HAP-1 (cell line): ENCODE data around the gene HOXB3.
A peak's percentile ranks its signal among the peaks of the same experiment; 100 is the strongest.

ENCODE experiments used
- DNase-seq, 2 experiments: peaks; one replicate each; pipeline ENCODE4 v3.0.0-alpha.2; 2016 to 2020; ENCODE audit warnings: low spot score in 2 of 2
- H3K27me3 ChIP-seq: fragments of 250-450 bp; sonication (Bioruptor Pico); 2 replicates; pipeline ENCODE4 v1.5.1; 2020; ENCODE audit warnings: low read depth, mild to moderate bottlenecking, moderate library complexity
- H3K36me3 ChIP-seq: fragments of 250-450 bp; sonication (Bioruptor Pico); replicated peaks from 2 replicates; pipeline ENCODE4 v1.5.1; 2020; ENCODE audit warnings: mild to moderate bottlenecking
- H3K4me1 ChIP-seq: fragments of 250-450 bp; sonication (Bioruptor Pico); 2 replicates; pipeline ENCODE4 v1.5.1; 2020; ENCODE audit warnings: mild to moderate bottlenecking
- H3K4me3 ChIP-seq: fragments of 250-450 bp; sonication (Bioruptor Pico); 2 replicates; pipeline ENCODE4 v1.5.1; 2020; ENCODE audit warnings: mild to moderate bottlenecking, moderate library complexity
- H3K9me3 ChIP-seq: fragments of 250-450 bp; sonication (Bioruptor Pico); 2 replicates; pipeline ENCODE4 v1.5.1; 2020; ENCODE audit warnings: mild to moderate bottlenecking, moderate library complexity
- in situ Hi-C: fragments of 300-500 bp; cut with MboI; formaldehyde crosslinking; loops from 3 replicates; pipeline ENCODE4 v1.14.3; 2020; ENCODE audit warnings: low sequenced_read_pairs, inconsistent platforms, mixed read lengths

The HOXB3 gene

DNA sequence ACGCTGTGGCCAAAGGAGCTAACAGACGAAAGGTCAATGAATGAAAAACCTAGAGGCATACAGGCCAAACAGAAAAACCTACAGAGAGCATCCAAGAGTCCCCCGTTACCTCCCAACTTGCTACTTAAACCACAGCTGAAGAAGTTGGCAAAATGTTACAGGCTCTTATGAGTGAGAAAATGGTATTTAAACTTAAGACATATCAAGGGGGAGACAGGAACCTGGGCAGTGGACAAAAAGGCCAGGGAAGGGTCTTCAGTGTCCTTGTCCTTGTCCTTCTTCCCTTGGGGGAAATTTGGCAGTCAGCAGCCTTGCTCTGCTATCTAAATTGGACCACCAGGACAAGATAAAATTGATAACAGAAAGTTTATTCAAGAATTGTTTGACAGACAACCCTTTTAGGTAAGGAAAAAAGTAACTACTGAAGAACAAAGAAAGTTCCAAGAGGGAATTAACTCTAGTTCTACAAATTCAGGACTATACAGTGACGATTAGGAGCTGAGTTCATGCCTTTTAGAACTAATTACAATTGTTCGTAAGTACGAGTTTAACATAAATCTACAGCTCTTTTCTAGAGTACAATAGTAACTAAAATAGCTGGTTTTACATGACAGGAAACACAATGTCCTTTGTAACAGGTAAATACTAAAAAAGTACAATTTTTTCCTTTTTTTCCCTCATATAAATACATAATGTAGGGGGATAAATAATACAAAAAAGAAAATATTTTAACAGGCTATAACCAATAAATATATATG is 41.3 kb downstream of the HOXB3 start:
- in situ Hi-C loops = no loop called here
- Histone ChIP-seq H3K27me3 (no peaks in the 10 kb centered on the region), H3K9me3 (no peaks in the 10 kb centered on the region), H3K4me3 (no peak overlapping the region), H3K4me1 (peaks cover 49% of the 10 kb centered on the region), H3K36me3 (peaks cover 8% of the 10 kb centered on the region)
- DNase-seq = peak in 1 of 2 experiments; percentile 93

DNA sequence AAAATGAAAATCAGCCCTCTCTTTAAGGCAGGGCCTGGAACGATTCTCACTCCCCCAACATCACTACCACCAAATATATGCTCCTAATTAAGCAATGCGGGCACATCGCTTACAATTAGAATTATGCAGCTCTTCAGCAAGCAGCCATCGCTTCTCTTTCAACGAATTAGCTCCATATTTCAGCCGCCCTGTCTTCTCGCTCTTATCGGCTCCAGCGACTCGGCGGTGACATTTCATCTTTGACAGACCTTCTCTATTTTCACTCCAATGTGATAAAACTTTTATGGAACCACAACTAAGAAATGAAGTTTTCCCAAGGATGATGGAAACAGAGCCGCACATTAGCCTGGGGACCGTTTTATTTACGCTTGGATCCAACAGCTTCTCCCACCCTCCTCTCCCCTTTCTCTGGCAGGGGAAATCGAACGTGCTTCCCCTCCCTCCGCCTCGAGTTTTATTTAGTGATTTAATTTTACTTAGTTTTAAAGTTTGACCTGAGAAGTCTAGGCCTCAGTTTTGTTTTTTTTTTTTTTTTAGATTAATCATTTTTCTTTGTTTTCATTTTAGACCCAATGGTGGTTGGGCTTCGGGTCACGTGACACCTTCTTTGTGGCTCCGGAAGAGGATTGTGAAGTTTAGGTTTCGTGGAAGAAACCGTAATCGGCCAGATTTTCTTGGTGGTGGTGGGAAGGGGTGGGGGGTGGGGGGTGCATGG is 42.1 kb downstream of the HOXB3 start:
- H3K4me3 ChIP-seq = no peak overlapping the region
- peaks cover 49% of the 10 kb centered on the region for H3K4me1 ChIP-seq
- H3K9me3 ChIP-seq = no peaks in the 10 kb centered on the region
- no peaks in the 10 kb centered on the region for H3K27me3 ChIP-seq
- peak; percentile 46 to 69 for DNase-seq
- peaks cover 12% of the 10 kb centered on the region for H3K36me3 ChIP-seq
- in situ Hi-C loops = no loop called here

DNA sequence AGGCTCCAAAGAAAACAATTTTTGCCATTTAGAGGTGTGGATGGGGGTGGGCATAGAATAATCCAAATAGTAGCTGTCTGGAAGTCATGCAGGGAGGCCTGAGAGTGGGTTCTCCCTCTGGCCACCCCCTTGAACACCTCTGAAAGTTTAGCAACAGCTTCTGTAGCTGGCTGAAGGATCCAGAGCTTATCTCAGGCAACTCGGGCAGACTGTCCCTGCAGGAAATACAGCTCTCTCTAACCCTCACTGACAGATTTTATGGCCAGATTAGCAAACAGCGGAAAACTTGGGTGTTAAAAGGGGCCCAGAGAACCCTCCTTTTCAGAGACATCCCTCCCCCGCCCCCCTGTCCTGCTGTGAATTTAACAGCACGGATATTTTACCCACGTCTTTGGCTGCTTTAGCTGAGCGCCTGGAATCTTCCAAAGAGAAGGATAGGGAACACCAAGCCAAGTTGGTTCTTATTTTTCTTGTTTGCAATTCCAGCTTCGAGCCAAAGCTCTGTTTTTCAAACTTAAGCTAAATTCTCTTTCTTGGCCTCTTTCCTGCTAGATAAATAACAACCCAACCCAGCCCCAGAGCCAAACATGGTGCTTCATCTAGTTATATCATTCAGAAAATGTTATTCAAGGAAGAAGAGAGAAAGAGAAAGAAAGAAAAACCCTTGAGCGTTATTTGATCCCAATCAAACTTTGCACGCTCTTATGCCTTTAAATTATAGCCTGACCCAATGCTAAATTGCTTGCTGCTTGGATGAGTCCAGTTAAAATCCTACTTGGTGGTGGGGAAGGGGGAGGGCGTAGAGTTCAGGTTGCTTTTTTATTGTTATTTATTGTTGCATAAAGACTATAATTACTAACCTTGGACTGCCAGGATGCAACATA is 42.9 kb downstream of the HOXB3 start:
- peak; percentile 34 to 56 for DNase-seq
- in situ Hi-C loops = no loop called here
- peak overlapping the region; percentile 14 for H3K4me3 ChIP-seq

DNA sequence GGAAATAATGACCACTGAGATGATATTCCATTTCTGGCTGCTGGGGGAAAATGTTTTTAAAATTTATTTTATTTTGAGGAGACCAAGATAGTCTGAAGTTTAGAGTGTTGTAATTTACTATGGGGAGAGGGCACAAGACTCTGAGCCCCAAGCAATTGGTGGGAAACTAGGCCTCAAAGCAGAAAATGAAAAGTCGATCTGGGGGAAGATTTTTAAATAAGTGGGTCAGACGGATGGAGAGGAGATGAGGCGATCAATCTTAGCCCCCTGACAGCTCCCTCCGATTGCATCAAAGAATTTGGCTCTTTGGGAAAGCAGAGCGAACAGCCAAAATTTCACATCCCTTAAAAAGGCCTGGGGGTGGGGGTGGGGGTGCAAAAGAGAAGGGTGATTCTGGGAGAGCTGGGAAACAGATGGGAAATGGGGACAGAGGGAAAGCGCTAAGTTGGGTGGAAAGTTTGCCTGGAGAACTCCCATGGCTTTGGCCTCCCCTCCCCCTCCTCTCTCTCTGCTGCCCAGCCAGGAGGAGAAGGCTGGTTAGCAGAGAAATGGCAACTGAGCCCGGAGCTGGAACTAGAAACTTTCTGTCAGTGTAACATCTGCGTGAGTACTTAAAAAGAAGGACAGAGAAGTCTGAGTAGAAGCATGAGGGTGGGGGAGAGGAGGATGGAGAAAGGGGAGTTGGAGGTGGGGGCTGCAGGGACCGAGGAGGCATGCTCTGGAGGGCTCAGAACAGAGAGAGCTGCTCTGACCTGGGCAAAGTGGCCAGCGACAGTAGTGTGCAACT is 43.7 kb downstream of the HOXB3 start:
- Histone ChIP-seq H3K27me3 (no peaks in the 10 kb centered on the region), H3K9me3 (no peaks in the 10 kb centered on the region), H3K36me3 (peaks cover 23% of the 10 kb centered on the region), H3K4me1 (peaks cover 51% of the 10 kb centered on the region), H3K4me3 (peak overlapping the region; percentile 14)
- DNase-seq = peak in 1 of 2 experiments; percentile 71
- in situ Hi-C loops = no loop called here

More for the DNA sequence above, 42.9 kb downstream of the HOXB3 start:
- Histone ChIP-seq H3K27me3 (no peaks in the 10 kb centered on the region), H3K36me3 (peaks cover 20% of the 10 kb centered on the region), H3K4me1 (peaks cover 49% of the 10 kb centered on the region), H3K9me3 (no peaks in the 10 kb centered on the region)

DNA sequence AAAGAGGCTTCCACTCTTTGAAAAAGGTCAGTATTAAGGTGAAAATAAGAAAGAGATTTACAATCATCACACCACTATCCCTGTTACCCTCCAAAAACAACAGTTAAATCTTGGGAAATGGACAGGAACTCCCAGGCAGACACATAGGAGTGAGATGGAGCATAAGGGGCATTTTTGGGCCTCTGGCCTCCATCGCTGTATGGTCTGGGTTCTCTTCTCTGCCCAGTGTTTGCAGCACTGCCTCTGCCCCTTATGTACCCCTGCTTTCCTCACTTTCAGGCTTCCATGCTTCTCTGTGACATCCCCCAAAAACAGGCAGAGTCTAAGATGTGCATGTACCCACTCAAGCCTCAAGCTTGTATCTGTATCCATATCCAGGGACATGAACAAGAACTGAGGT is 44.5 kb downstream of the HOXB3 start:
- peaks cover 21% of the 10 kb centered on the region for H3K36me3 ChIP-seq
- H3K4me3 ChIP-seq = peak overlapping the region; percentile 68
- peaks cover 57% of the 10 kb centered on the region for H3K4me1 ChIP-seq
- H3K9me3 ChIP-seq = no peaks in the 10 kb centered on the region
- in situ Hi-C loops = no loop called here
- H3K27me3 ChIP-seq = no peaks in the 10 kb centered on the region
- no peak for DNase-seq

DNA sequence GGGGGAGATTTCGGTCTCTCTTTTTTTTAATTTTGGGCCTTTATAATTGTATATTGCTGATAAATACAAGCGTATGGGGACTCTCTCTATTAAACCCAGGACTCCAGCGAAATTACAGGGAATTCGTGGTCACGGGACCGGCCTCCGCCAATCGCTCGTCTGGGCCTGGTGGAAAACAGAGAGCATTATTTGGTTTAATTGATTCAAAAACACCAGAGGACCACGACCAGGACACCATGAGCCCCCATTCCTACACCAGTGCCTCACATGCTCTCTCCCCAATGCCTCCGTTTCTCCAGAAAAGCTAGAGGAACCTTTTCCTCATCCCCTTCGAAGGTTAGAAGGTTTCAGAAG is 45.0 kb downstream of the HOXB3 start, which contains the start of gene HOXB2:
TSS of gene HOXB2 (minus strand) at position 88 of the 354 bp plus-strand sequence. CDS start 198 bp downstream, outside the sequence.
- no peaks in the 10 kb centered on the region for H3K27me3 ChIP-seq
- in situ Hi-C loops = no loop called here
- H3K4me3 ChIP-seq = peak within 1 kb of the TSS; percentile 68
- H3K9me3 ChIP-seq = no peaks in the 10 kb centered on the region
- peak; percentile 71 to 82 for DNase-seq
- peaks cover 56% of the 10 kb centered on the region for H3K4me1 ChIP-seq
- peaks cover 15% of the 10 kb centered on the region for H3K36me3 ChIP-seq

DNA sequence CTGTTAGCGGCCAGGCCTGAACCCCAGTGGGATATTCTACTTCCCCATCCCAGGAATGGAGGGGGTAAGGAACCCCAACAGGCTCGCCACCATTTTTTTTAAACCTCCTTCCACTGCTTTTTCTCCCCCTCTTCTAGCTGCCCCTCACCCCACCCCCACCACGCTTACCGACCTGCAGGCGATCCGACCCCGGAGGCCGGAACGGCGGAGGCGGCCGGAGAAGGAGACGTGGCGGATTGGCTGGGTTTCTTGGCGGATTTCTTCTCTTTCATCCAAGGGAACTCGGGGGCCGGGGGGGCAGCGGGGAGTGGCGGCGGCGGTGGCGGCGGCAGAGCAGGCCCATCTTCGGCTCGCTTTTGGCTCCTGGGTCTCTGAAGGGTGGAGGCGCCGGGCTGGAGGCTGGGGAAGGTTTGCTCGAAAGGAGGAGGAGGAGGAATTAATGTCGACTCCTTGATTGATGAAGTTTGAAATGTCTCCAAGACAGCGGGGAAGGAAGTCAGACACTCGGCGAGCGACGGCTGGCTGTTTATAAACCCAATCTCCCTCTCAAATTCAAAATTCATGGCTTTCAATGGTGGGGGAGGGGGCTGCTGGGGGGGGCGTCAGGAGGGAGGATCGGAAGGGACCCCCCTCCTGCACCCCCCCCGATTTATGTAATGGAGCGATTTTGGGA is 45.6 kb downstream of the HOXB3 start:
- H3K4me1 ChIP-seq = peaks cover 51% of the 10 kb centered on the region
- peaks cover 15% of the 10 kb centered on the region for H3K36me3 ChIP-seq
- no peaks in the 10 kb centered on the region for H3K27me3 ChIP-seq
- no peaks in the 10 kb centered on the region for H3K9me3 ChIP-seq
- DNase-seq = peak; percentile 66 to 75
- in situ Hi-C loops = loop anchor here (5.0 kb wide), 1 partner anchor 33 kb away; the partner anchor contains the start of gene HOXB4
- peak overlapping the region; percentile 68 for H3K4me3 ChIP-seq

DNA sequence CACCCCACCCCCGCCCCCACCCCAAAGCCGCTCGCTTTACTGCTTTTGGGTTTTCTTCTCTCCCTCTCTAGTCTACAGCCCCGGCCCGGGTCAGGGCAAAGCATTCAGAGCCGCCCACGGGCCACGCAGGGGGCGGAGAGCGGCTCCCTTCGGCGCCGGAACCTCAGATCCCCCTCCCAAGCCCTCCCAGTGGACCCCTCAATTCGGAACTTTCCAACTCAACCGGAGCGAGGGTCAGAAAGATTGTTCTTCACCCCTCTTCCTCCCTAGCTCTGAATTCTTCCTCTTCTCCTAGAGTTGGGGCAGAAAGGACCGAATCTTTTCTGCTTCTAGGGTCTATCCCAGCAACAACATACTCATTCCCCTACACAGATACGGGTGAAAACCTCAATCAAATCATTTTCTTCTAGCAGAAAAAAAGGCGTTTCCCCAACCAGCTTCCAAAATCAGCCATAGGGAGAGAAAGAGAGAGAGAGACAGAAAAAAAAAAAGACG is 46.1 kb downstream of the HOXB3 start:
- H3K4me3 ChIP-seq = peak overlapping the region; percentile 68
- DNase-seq = no peak
- in situ Hi-C loops = loop anchor here (5.0 kb wide), 1 partner anchor 33 kb away; the partner anchor contains the start of gene HOXB4
- H3K9me3 ChIP-seq = no peaks in the 10 kb centered on the region
- H3K36me3 ChIP-seq = peaks cover 15% of the 10 kb centered on the region
- no peaks in the 10 kb centered on the region for H3K27me3 ChIP-seq
- peaks cover 45% of the 10 kb centered on the region for H3K4me1 ChIP-seq

DNA sequence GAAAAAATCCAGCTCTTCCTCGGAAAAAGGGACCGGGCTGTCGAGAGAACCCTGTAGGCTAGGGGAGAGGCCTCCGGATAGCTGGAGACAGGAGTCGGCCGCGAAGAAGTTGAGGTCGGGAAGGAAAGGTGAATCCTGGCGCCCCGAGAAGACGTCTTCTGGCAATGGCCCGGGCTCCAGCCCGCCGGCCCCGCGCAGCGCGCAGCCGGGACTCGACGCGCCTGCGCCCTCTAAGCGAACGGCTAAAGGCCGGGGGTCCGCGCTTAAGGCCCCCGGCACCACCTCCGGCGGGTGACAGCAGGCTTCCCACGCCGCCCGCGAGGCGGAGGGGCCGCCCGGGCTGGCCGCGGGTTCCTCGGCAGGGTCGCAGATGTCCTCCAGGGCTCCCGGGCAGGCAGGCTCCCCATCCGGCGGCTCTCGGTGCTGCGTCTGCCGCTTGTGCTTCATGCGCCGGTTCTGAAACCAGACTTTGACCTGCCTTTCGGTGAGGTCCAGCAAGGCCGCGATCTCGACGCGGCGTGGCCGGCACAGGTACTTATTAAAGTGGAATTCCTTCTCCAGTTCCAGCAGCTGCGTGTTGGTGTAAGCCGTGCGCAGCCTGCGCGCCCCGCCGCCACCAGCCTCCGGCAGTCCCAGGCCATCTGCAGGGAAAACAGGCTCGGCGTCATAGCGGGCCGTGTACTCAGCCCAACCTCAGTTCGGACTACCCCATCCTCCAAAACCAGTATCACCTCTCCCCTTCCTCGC is 46.8 kb downstream of the HOXB3 start:
- H3K4me3 ChIP-seq = peak overlapping the region; percentile 68
- no peaks in the 10 kb centered on the region for H3K27me3 ChIP-seq
- peaks cover 39% of the 10 kb centered on the region for H3K4me1 ChIP-seq
- in situ Hi-C loops = loop anchor here (5.0 kb wide), 1 partner anchor 34 kb away; the partner anchor contains the start of gene HOXB4
- peak; percentile 26 to 64 for DNase-seq
- peaks cover 15% of the 10 kb centered on the region for H3K36me3 ChIP-seq
- H3K9me3 ChIP-seq = no peaks in the 10 kb centered on the region

DNA sequence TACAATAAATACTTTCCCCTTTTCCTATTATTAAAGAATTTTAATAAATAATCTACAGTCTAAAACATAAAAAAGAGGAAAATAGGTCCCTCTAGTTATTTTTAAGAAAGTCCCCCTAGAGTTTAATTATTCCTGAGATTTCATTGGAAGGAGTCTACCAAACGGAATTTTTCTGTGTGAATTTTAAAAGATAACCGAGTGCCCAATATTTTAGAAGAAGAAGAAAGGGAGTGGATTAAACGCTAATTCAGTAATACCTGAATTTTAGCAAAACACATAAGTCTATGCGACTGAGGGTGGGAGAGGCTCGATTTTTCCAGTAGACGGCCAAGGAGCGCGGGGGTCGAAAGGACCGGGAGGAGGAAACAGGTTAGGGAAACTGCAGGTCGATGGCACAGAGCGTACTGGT is 47.3 kb downstream of the HOXB3 start:
- peaks cover 35% of the 10 kb centered on the region for H3K4me1 ChIP-seq
- H3K9me3 ChIP-seq = no peaks in the 10 kb centered on the region
- no peak for DNase-seq
- H3K36me3 ChIP-seq = peaks cover 15% of the 10 kb centered on the region
- in situ Hi-C loops = loop anchor here (5.0 kb wide), 1 partner anchor 35 kb away; the partner anchor contains the start of gene HOXB4
- H3K27me3 ChIP-seq = no peaks in the 10 kb centered on the region
- peak overlapping the region; percentile 68 for H3K4me3 ChIP-seq

DNA sequence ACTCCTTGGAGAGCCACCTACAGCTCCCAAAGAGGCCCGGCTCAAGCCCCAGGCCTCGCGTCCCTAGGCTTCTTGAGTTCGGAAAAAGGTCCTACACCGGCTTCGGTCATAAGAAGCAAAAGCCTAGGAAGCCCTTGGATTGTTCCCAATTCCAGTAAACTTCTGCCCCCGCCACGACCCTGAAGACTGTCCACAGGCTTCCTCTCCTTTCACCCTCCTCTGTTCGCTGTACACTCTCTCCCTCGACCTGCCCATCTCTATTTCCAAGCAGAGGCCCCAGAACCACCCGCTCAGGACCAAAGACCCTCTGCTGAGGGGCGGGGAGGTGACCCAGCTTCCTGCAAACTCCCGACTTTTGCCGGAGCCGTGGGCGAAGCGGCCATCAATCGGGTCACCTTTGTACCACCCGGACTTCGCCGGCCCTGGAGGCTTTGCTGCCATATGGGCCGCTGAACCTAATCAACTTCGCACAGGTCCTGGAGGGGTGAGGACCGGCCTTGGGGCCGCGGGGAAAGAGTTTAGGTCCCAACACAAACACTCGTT is 47.9 kb downstream of the HOXB3 start:
- H3K9me3 ChIP-seq = no peaks in the 10 kb centered on the region
- in situ Hi-C loops = loop anchor here (5.0 kb wide), 1 partner anchor 35 kb away; the partner anchor contains the start of gene HOXB4
- DNase-seq = peak; percentile 29 to 53
- peaks cover 30% of the 10 kb centered on the region for H3K4me1 ChIP-seq
- peaks cover 15% of the 10 kb centered on the region for H3K36me3 ChIP-seq
- peak overlapping the region; percentile 68 for H3K4me3 ChIP-seq
- H3K27me3 ChIP-seq = no peaks in the 10 kb centered on the region
